GM06990 (cell line): ENCODE results near the gene VSTM2B.

Experiments
- DNase-seq: peaks from one replicate; pipeline ENCODE4 v3.0.0-alpha.2; 2011; ENCODE audit not compliant: insufficient read length; ENCODE audit errors: extremely low read depth
- H3K27me3 ChIP-seq: replicated peaks from 2 replicates; pipeline ENCODE4 v1.6.0; 2011; ENCODE audit warnings: low read length; ENCODE audit not compliant: control insufficient read depth, insufficient read depth
- H3K36me3 ChIP-seq: 2 replicates; pipeline ENCODE4 v1.5.1; 2011; ENCODE audit warnings: low read length; ENCODE audit not compliant: control insufficient read depth, insufficient read depth
- H3K4me3 ChIP-seq: replicated peaks from 2 replicates; pipeline ENCODE4 v1.5.1; 2011; ENCODE audit warnings: low read depth, mild to moderate bottlenecking, control low read depth, low read length
- TF ChIP-seq, protein P1 (sequence below): IDR thresholded peaks from 2 replicates; pipeline ENCODE4 v1.5.1; 2011; ENCODE audit warnings: low read length, control low read depth, mild to moderate bottlenecking, inconsistent platforms; ENCODE audit not compliant: insufficient read depth, poor library complexity, severe bottlenecking

The VSTM2B gene

DNA sequence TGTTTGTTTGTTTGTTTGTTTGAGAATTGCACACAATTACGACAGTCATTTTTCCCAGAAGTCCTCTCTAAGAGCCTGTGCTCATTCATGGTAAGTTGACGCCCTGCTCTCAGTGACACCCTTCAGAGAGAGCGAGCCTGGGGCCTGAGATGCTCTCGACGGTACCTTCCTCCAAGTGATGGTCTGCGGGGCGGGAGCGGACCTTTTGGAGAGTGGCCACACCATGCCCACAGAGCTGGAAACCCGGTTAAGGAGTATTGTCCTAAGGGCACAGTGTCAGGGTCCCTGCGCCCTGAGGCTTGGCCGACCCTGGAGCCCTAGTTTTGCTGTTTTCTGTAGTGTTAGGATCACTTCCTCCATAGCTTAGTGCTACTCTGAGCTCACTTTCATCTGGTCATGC, 83.8 kb downstream of the VSTM2B start:
- no peaks in the 10 kb centered on the region for H3K27me3 ChIP-seq
- no peak overlapping the region for H3K4me3 ChIP-seq
- peaks cover 31% of the 10 kb centered on the region for H3K36me3 ChIP-seq
- DNase-seq = no peak
- TF ChIP-seq, protein P1, sequence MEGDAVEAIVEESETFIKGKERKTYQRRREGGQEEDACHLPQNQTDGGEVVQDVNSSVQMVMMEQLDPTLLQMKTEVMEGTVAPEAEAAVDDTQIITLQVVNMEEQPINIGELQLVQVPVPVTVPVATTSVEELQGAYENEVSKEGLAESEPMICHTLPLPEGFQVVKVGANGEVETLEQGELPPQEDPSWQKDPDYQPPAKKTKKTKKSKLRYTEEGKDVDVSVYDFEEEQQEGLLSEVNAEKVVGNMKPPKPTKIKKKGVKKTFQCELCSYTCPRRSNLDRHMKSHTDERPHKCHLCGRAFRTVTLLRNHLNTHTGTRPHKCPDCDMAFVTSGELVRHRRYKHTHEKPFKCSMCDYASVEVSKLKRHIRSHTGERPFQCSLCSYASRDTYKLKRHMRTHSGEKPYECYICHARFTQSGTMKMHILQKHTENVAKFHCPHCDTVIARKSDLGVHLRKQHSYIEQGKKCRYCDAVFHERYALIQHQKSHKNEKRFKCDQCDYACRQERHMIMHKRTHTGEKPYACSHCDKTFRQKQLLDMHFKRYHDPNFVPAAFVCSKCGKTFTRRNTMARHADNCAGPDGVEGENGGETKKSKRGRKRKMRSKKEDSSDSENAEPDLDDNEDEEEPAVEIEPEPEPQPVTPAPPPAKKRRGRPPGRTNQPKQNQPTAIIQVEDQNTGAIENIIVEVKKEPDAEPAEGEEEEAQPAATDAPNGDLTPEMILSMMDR = no peak

DNA sequence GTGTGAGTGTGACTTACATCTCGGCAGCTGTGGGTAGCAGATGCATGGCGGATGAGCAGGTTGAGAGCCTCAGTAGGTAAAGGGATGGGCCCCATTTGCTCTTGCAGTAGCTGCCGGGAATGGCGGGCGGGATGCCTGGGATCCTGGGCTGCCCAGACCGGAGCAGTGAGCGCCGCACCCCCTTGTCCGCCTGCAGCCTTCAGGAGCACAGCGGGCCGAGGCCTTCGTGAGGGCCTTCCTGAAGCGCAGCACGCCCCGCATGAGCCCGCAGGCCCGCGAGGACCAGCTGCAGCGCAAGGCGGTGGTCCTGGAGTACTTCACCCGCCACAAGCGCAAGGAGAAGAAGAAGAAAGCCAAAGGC, 84.4 kb downstream of the VSTM2B start:
- H3K36me3 ChIP-seq = peaks cover 32% of the 10 kb centered on the region

DNA sequence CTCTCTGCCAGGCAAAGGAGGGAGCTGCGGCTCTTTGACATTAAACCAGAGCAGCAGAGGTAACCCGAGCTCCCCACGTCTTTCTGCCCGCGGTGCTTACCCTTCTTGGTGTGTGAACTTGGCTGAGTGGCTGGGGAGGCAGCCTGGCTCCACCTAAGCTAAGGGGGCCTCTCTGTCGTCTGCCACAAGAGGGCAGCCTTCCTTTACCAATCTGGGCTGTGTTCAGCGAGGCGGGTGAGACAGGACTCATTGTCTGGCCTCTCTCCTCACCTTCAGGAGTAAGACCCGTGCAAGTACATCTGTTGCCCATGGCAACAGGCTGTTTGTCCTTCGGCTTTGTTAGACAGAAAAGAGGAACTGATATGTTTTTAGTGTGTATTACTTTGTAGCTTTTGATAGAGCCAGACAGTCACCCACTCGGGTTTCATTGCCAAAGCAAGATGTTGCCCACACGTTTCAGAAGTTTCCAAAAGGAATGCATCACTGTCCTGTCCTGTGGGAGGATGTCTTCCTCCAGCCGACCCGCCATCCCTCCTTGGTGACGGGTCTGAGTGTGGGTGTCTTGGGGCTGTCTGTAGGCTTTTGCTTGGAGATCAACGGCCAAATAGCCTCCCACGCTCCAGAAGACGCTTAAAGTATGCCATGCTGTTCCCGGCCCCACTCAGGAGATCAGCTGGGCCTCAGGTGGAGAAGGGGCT, 84.9 kb downstream of the VSTM2B start:
- TF ChIP-seq, protein P1 = peak; percentile 82

More for the DNA sequence above, 84.4 kb downstream of the VSTM2B start:
- DNase-seq = peak; percentile 38
- TF ChIP-seq, protein P1 = no peak
- H3K4me3 ChIP-seq = no peak overlapping the region
- no peaks in the 10 kb centered on the region for H3K27me3 ChIP-seq

DNA sequence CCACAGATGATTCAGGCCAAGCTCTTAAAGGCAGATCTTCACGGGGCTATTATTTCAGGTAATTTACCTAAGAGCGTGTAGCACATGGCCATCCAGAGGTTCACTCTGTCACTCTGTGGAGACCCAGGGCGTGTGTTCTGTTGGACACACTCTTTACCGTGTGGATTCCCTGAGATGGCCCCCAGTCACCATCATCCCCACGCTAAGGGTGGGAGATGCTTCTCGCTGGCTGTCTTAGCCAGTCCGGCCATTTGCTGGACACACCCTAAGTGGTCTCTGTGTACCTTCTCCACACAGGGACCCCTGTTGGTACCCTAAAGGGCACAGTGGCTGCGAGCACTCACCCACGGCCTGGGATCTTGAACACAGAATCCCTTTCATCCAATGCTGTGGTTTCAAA, 86.3 kb downstream of the VSTM2B start:
- no peak for DNase-seq
- TF ChIP-seq, protein P1 = no peak
- Histone ChIP-seq H3K27me3 (no peaks in the 10 kb centered on the region), H3K4me3 (no peak overlapping the region), H3K36me3 (peaks cover 38% of the 10 kb centered on the region)

More for the DNA sequence above, 84.9 kb downstream of the VSTM2B start:
- H3K36me3 ChIP-seq = peaks cover 33% of the 10 kb centered on the region
- no peaks in the 10 kb centered on the region for H3K27me3 ChIP-seq
- DNase-seq = peak; percentile 68
- H3K4me3 ChIP-seq = no peak overlapping the region

DNA sequence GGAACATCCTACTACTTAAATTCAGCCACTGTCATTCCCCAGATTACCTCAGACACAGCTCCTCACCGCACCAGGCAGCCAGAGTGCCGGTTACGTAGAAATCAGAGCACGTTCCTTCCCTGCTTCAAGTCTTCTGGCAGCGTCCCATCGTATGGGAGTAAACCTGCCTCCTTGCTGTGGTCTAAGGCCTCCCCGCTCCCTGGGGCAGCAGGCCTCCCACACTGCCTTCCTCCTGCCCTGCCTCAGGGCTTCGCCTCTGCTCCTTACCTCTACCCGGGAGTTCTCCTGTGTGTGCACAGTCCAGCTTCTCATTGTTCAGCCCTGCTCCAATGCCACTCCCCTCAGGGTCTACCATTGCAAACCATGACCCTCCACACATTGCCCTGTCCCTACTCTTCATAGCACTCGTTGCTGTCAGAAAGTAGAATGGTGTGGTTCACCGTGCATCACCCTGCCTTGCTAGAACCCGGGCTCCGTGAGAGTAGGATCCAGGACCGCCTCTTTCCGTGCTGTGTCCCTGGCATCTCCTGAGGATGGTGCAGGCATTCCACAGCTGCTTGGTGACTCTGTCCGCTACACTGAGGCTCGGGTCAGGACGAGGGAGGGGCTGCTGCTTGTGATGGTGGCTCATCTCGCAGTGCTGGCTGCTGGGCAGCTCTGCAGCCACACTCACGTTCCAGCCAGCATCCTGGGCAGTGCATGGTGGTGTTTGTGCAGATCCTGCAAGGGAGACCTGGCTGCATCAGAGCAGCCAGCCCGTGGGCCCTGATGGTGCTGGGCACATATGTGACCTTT, 87.2 kb downstream of the VSTM2B start:
- DNase-seq = no peak
- TF ChIP-seq, protein P1 = no peak
- peaks cover 38% of the 10 kb centered on the region for H3K36me3 ChIP-seq

More for the DNA sequence above, 87.2 kb downstream of the VSTM2B start:
- no peak overlapping the region for H3K4me3 ChIP-seq
- H3K27me3 ChIP-seq = no peaks in the 10 kb centered on the region
